ENCODE data around the gene GDAP2.
"Not testable (repeated sequence)": the region's sequence is repeated elsewhere in the genome, so short reads cannot be mapped to it uniquely, and the experiment has no call there.

Gene GDAP2

DNA sequence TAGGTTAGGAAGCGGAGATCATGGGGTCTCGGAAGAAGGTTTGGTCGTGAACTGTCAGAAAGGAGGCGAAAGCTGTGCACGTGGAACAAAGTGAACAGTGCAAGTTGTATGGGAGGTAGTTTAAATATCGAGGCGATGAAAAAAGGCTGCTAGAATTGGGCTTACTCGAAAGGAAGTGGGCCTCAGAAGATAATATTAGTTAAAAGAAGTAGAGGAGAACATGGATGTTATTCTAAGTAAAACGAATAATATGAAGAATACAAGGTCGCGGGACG, 689 bp upstream of the GDAP2 start:
- Histone ChIP-seq H3K4me3 (ENCODE audit: control insufficient read depth in 1 of 7, extremely low read depth in 1 of 7, insufficient read depth in 4 of 7, low read depth in 2 of 7, low read length in 6 of 7) (peak overlapping the region; percentile 91 to 99 (median 97)), H3K36me3 (ENCODE audit: control insufficient read depth in 4 of 4, insufficient read depth in 4 of 4, low read length in 3 of 4) (peaks cover 2 to 12% (median 10%) of the 10 kb centered on the region in 4 experiments), H3K4me1 (ENCODE audit: control extremely low read depth in 1 of 4, control insufficient read depth in 4 of 4, insufficient read depth in 4 of 4, low read length in 3 of 4) (peaks cover 22 to 41% (median 30%) of the 10 kb centered on the region in 4 experiments), H3K27ac (ENCODE audit: insufficient read depth in 1 of 2, low read depth in 1 of 2, low read length in 2 of 2, poor library complexity in 1 of 2, severe bottlenecking in 2 of 2) (peak overlapping the region; percentile 56 to 87), H3K27me3 (replicated peaks in 2 of 5; ENCODE audit: control insufficient read depth in 4 of 5, insufficient read depth in 5 of 5, low read length in 4 of 5) (no peaks in the 10 kb centered on the region), H3K9me3 (ENCODE audit: control extremely low read depth in 1 of 5, control insufficient read depth in 4 of 5, insufficient read depth in 2 of 5, low read depth in 1 of 5, low read length in 4 of 5) (no peaks in the 10 kb centered on the region)
- CTCF ChIA-PET, result interaction anchor here (1.1 to 1.6 kb wide), 3 partner anchors 9 to 36 kb away, joined by 3 to 4 read pairs (median 3); no protein-coding TSS in a partner anchor
- WGBS (ENCODE audit: insufficient coverage), result 0% methylated on average over 12 of the region's 12 CpGs
- POLR2A ChIA-PET, result interaction anchor here (0.8 kb wide), 1 partner anchor 926 kb away, joined by 3 read pairs; no protein-coding TSS in a partner anchor
- no peak for DNase-seq

DNA sequence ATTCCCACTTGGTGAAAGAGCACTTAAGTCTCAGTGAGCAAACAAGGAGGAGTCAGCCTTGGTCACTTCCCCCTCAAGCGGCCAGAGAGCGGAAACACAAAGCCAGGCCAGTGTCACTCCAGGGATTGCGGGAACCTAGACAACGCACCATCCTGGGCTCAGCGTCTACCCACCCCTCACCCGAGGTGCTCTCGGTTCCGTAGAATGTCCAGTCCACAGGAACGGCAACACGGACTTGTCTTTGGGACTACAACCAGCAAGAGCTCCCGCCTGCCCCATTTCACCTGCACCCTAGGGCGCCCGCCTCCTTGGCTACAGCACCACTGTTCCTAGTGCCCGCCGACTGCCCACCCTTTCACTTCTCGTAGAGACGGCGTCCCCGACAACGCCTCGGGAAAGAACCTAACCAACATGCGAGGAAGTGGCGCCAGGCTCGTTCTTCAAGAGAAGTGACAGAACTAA, 509 bp downstream of the GDAP2 start:
- peak overlapping the region; percentile 56 to 87 for H3K27ac ChIP-seq (ENCODE audit: insufficient read depth in 1 of 2, low read depth in 1 of 2, low read length in 2 of 2, poor library complexity in 1 of 2, severe bottlenecking in 2 of 2)
- no peaks in the 10 kb centered on the region for H3K9me3 ChIP-seq (ENCODE audit: control extremely low read depth in 1 of 5, control insufficient read depth in 4 of 5, insufficient read depth in 2 of 5, low read depth in 1 of 5, low read length in 4 of 5)
- peaks cover 5 to 9% (median 7%) of the 10 kb centered on the region in 4 experiments for H3K36me3 ChIP-seq (ENCODE audit: control insufficient read depth in 4 of 4, insufficient read depth in 4 of 4, low read length in 3 of 4)
- ChIA-PET POLR2A (no interaction called here), CTCF (interaction anchor here (1.2 to 1.6 kb wide), 3 partner anchors 11 to 416 kb away, joined by 3 to 4 read pairs (median 4); no protein-coding TSS in a partner anchor)
- peak overlapping the region; percentile 91 to 99 (median 97) for H3K4me3 ChIP-seq (ENCODE audit: control insufficient read depth in 1 of 7, extremely low read depth in 1 of 7, insufficient read depth in 4 of 7, low read depth in 2 of 7, low read length in 6 of 7)
- peaks cover 22 to 41% (median 30%) of the 10 kb centered on the region in 4 experiments for H3K4me1 ChIP-seq (ENCODE audit: control extremely low read depth in 1 of 4, control insufficient read depth in 4 of 4, insufficient read depth in 4 of 4, low read length in 3 of 4)
- DNase-seq, result peak; percentile 50 to 89 (median 83)
- no peaks in the 10 kb centered on the region for H3K27me3 ChIP-seq (replicated peaks in 2 of 5; ENCODE audit: control insufficient read depth in 4 of 5, insufficient read depth in 5 of 5, low read length in 4 of 5)
- 0% methylated on average over 21 of the region's 24 CpGs for WGBS (ENCODE audit: insufficient coverage)

DNA sequence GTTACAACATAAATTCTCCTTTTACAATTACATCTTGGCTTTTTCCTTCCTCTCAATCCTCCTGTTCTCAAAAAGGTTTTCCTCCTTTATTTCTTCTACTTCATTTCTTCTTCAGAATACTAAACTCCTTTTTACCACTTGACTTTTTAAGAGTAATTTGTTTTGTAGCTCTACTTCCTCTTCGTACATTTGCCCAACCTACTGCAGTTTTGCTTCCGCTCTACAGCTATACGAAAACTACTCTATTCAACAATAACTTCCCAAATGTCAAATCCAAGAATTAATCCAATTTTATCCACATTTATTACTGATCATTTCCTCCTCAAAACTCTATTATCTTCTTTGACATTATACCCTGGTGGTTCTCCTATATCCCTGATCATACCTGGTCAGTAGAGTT, 3.4 kb downstream of the GDAP2 start:
- H3K36me3 ChIP-seq (ENCODE audit: control insufficient read depth in 4 of 4, insufficient read depth in 4 of 4, low read length in 3 of 4), result peaks cover 2 to 5% (median 4%) of the 10 kb centered on the region in 4 experiments
- ChIA-PET POLR2A (no interaction called here), CTCF (interaction anchor here (1.2 kb wide), 1 partner anchor 19 kb away, joined by 3 read pairs; no protein-coding TSS in a partner anchor)
- DNase-seq, result peak; percentile 4 to 48 (median 31)
- 34% methylated on average over 2 of the region's 3 CpGs for WGBS (ENCODE audit: insufficient coverage)
- peak overlapping the region in 1 of 7 experiments; percentile 42 for H3K4me3 ChIP-seq (ENCODE audit: control insufficient read depth in 1 of 7, extremely low read depth in 1 of 7, insufficient read depth in 4 of 7, low read depth in 2 of 7, low read length in 6 of 7)
- no peak overlapping the region for H3K27ac ChIP-seq (ENCODE audit: insufficient read depth in 1 of 2, low read depth in 1 of 2, low read length in 2 of 2, poor library complexity in 1 of 2, severe bottlenecking in 2 of 2)
- no peaks in the 10 kb centered on the region for H3K27me3 ChIP-seq (replicated peaks in 2 of 5; ENCODE audit: control insufficient read depth in 4 of 5, insufficient read depth in 5 of 5, low read length in 4 of 5)
- peaks cover 18 to 33% (median 23%) of the 10 kb centered on the region in 4 experiments for H3K4me1 ChIP-seq (ENCODE audit: control extremely low read depth in 1 of 4, control insufficient read depth in 4 of 4, insufficient read depth in 4 of 4, low read length in 3 of 4)
- H3K9me3 ChIP-seq (ENCODE audit: control extremely low read depth in 1 of 5, control insufficient read depth in 4 of 5, insufficient read depth in 2 of 5, low read depth in 1 of 5, low read length in 4 of 5), result no peaks in the 10 kb centered on the region

DNA sequence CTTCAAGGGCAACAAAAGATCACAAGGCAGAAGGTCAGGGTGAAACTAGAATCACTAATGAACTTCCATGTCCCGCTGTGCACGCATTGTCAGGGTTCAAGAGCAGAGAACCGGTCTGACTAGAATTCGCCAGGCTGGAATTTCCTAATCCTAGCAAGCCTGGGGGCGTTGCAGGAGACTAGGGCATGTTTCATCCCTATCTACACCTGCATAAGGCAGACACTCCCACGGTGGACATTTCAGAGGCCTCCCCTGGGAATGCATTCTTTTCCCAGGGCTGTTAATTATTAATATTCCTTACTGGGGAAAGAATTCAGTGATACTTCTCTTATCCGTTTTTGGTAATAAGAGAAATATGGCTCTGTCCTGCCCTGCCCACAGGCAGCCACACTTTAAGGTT, 6.7 kb downstream of the GDAP2 start:
- Histone ChIP-seq H3K4me1 (ENCODE audit: control extremely low read depth in 1 of 4, control insufficient read depth in 4 of 4, insufficient read depth in 4 of 4, low read length in 3 of 4) (peaks cover 0 to 12% (median 4%) of the 10 kb centered on the region in 4 experiments), H3K36me3 (ENCODE audit: control insufficient read depth in 4 of 4, insufficient read depth in 4 of 4, low read length in 3 of 4) (peaks cover 2 to 23% (median 14%) of the 10 kb centered on the region in 4 experiments)
- H3K9me3 ChIP-seq (ENCODE audit: control extremely low read depth in 1 of 5, control insufficient read depth in 4 of 5, insufficient read depth in 2 of 5, low read depth in 1 of 5, low read length in 4 of 5); POLR2A ChIA-PET; H3K27ac ChIP-seq (ENCODE audit: insufficient read depth in 1 of 2, low read depth in 1 of 2, low read length in 2 of 2, poor library complexity in 1 of 2, severe bottlenecking in 2 of 2); H3K27me3 ChIP-seq (replicated peaks in 2 of 5; ENCODE audit: control insufficient read depth in 4 of 5, insufficient read depth in 5 of 5, low read length in 4 of 5); DNase-seq; CTCF ChIA-PET; H3K4me3 ChIP-seq (ENCODE audit: control insufficient read depth in 1 of 7, extremely low read depth in 1 of 7, insufficient read depth in 4 of 7, low read depth in 2 of 7, low read length in 6 of 7): not testable (repeated sequence)
- WGBS (ENCODE audit: insufficient coverage), result 100% methylated on average over 5 of the region's 7 CpGs

DNA sequence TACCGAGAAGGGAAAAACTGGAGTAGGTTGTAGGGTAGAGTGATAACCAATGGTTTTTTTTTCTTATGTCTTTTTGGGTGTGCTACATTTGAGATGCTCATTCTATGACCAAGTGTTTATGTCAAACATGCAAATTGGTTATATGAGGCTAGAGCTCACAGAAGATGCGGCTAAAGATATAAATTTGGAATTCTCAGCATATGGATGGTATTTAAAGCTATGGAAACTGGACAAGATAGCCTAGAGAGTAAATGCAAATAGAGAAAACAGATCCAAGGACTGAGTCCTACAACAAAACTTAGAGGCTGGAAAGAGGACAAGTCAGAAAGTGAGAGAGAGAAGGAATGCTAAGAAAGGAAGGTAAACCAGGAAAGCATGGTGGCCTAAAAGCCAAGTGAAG, 7.4 kb downstream of the GDAP2 start:
- H3K4me3 ChIP-seq (ENCODE audit: control insufficient read depth in 1 of 7, extremely low read depth in 1 of 7, insufficient read depth in 4 of 7, low read depth in 2 of 7, low read length in 6 of 7), result no peak overlapping the region
- H3K36me3 ChIP-seq (ENCODE audit: control insufficient read depth in 4 of 4, insufficient read depth in 4 of 4, low read length in 3 of 4), result peaks cover 5 to 29% (median 14%) of the 10 kb centered on the region in 4 experiments
- no peak for DNase-seq
- H3K27ac ChIP-seq (ENCODE audit: insufficient read depth in 1 of 2, low read depth in 1 of 2, low read length in 2 of 2, poor library complexity in 1 of 2, severe bottlenecking in 2 of 2), result no peak overlapping the region
- H3K9me3 ChIP-seq (ENCODE audit: control extremely low read depth in 1 of 5, control insufficient read depth in 4 of 5, insufficient read depth in 2 of 5, low read depth in 1 of 5, low read length in 4 of 5), result no peaks in the 10 kb centered on the region
- peaks cover 0 to 11% (median 3%) of the 10 kb centered on the region in 4 experiments for H3K4me1 ChIP-seq (ENCODE audit: control extremely low read depth in 1 of 4, control insufficient read depth in 4 of 4, insufficient read depth in 4 of 4, low read length in 3 of 4)
- ChIA-PET POLR2A (no interaction called here), CTCF (no interaction called here)
- 90% methylated on average over 2 of the region's 2 CpGs for WGBS (ENCODE audit: insufficient coverage)
- no peaks in the 10 kb centered on the region for H3K27me3 ChIP-seq (replicated peaks in 2 of 5; ENCODE audit: control insufficient read depth in 4 of 5, insufficient read depth in 5 of 5, low read length in 4 of 5)

DNA sequence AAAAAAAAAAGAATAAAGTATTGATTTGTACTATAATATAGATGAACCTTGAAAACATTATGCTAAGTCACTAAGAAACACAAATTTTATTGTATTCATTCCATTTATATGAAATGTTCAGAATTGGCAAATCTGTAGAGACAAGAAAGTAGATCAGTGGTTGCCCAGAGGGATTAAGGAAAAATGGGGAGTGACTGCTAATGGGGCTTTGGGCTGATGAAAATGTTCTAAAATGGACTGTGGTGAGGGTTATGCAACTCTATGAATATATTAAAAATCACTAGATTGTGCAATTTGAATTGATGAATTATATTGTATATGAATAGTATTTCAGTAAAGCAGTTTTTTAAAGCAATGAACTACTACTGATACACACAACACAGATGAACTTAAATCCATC, 10.0 kb downstream of the GDAP2 start:
- Histone ChIP-seq H3K27ac (ENCODE audit: insufficient read depth in 1 of 2, low read depth in 1 of 2, low read length in 2 of 2, poor library complexity in 1 of 2, severe bottlenecking in 2 of 2) (peak overlapping the region in 1 of 2 experiments; percentile 12), H3K4me1 (ENCODE audit: control extremely low read depth in 1 of 4, control insufficient read depth in 4 of 4, insufficient read depth in 4 of 4, low read length in 3 of 4) (no peaks in the 10 kb centered on the region), H3K27me3 (replicated peaks in 2 of 5; ENCODE audit: control insufficient read depth in 4 of 5, insufficient read depth in 5 of 5, low read length in 4 of 5) (no peaks in the 10 kb centered on the region), H3K4me3 (ENCODE audit: control insufficient read depth in 1 of 7, extremely low read depth in 1 of 7, insufficient read depth in 4 of 7, low read depth in 2 of 7, low read length in 6 of 7) (no peak overlapping the region), H3K36me3 (ENCODE audit: control insufficient read depth in 4 of 4, insufficient read depth in 4 of 4, low read length in 3 of 4) (peaks cover 15 to 52% (median 28%) of the 10 kb centered on the region in 4 experiments), H3K9me3 (ENCODE audit: control extremely low read depth in 1 of 5, control insufficient read depth in 4 of 5, insufficient read depth in 2 of 5, low read depth in 1 of 5, low read length in 4 of 5) (peaks cover 0 to 4% (median 0%) of the 10 kb centered on the region in 5 experiments)
- CTCF ChIA-PET, result no interaction called here
- POLR2A ChIA-PET, result no interaction called here
- DNase-seq, result no peak

DNA sequence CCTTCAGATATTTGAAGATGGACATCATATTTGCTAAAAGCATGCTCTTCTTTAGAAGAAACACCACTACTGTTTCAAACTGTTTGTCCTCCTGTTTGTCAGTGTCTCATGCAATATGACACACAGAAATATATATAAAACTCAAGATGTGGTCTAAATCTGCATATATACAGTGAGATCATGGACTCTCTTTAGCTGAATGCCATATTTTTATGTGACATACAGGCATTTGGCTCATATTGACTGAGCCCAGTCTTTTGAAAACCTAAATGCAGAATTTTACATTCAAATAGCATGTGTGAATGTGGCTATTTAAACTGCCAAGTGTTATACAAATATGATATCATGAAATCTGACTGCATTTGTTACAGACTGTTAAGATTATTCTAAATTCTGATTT, 18.4 kb downstream of the GDAP2 start:
- ChIA-PET POLR2A (no interaction called here), CTCF (interaction anchor here (1.6 kb wide), 2 partner anchors 12 to 15 kb away, joined by 3 to 7 read pairs; no protein-coding TSS in a partner anchor)

More for the DNA sequence above, 18.4 kb downstream of the GDAP2 start:
- no peak for DNase-seq
- peaks cover 28 to 68% (median 47%) of the 10 kb centered on the region in 4 experiments for H3K36me3 ChIP-seq (ENCODE audit: control insufficient read depth in 4 of 4, insufficient read depth in 4 of 4, low read length in 3 of 4)
- no peak overlapping the region for H3K27ac ChIP-seq (ENCODE audit: insufficient read depth in 1 of 2, low read depth in 1 of 2, low read length in 2 of 2, poor library complexity in 1 of 2, severe bottlenecking in 2 of 2)
- peaks cover 0 to 2% (median 0%) of the 10 kb centered on the region in 5 experiments for H3K9me3 ChIP-seq (ENCODE audit: control extremely low read depth in 1 of 5, control insufficient read depth in 4 of 5, insufficient read depth in 2 of 5, low read depth in 1 of 5, low read length in 4 of 5)
- no peaks in the 10 kb centered on the region for H3K27me3 ChIP-seq (replicated peaks in 2 of 5; ENCODE audit: control insufficient read depth in 4 of 5, insufficient read depth in 5 of 5, low read length in 4 of 5)
- H3K4me3 ChIP-seq (ENCODE audit: control insufficient read depth in 1 of 7, extremely low read depth in 1 of 7, insufficient read depth in 4 of 7, low read depth in 2 of 7, low read length in 6 of 7), result no peak overlapping the region
- H3K4me1 ChIP-seq (ENCODE audit: control extremely low read depth in 1 of 4, control insufficient read depth in 4 of 4, insufficient read depth in 4 of 4, low read length in 3 of 4), result no peaks in the 10 kb centered on the region
